ENCODE results near the gene EMC9.

Gene EMC9

DNA sequence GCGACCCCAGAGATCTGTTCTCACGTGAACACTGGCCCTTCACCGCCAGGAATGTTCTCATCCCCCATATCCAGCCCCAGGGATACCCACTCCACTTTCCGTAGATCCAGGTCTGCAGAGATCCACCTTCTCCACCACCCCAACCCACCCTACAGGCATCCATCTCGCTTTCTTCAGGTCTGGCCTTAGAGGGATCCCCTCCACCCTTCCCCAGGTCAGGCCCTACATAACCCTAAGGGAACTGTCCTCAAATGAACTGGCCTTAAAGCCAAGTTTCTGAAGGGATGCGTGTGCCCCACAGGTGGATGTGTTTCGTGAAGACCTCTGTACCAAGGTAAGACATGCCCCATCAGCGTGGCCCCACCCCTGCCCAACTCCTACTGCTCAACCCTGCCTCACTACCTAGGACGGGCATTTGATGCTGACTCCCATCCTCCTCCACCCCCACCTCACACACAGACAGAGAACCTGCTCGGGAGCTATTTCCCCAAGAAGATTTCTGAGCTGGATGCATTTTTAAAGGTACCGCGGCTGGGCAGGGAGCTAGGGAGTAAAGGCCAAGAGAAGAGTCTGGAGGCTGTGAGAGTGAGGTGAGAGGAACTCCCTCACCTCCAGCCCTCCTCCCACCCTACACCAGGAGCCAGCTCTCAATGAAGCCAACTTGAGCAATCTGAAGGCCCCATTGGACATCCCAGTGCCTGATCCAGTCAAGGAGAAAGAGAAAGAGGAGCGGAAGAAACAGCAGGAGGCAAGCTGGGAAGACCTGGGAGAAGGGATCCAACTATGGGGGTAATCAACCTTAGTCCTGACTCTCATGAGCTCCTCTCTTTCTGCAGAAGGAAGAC is 4.5 kb downstream of the EMC9 start:
- DNase-seq (ENCODE audit: low spot score): no peak
- Mint-ChIP-seq H3K27me3 (ENCODE audit: low read depth) (no peaks in the 10 kb centered on the region), H3K27ac (peak overlapping the region; percentile 87), H3K4me3 (peak overlapping the region; percentile 90), H3K36me3 (ENCODE audit: low read depth) (peaks cover 49% of the 10 kb centered on the region), H3K9me3 (no peaks in the 10 kb centered on the region), H3K4me1 (ENCODE audit: low read depth) (peaks cover 48% of the 10 kb centered on the region)

DNA sequence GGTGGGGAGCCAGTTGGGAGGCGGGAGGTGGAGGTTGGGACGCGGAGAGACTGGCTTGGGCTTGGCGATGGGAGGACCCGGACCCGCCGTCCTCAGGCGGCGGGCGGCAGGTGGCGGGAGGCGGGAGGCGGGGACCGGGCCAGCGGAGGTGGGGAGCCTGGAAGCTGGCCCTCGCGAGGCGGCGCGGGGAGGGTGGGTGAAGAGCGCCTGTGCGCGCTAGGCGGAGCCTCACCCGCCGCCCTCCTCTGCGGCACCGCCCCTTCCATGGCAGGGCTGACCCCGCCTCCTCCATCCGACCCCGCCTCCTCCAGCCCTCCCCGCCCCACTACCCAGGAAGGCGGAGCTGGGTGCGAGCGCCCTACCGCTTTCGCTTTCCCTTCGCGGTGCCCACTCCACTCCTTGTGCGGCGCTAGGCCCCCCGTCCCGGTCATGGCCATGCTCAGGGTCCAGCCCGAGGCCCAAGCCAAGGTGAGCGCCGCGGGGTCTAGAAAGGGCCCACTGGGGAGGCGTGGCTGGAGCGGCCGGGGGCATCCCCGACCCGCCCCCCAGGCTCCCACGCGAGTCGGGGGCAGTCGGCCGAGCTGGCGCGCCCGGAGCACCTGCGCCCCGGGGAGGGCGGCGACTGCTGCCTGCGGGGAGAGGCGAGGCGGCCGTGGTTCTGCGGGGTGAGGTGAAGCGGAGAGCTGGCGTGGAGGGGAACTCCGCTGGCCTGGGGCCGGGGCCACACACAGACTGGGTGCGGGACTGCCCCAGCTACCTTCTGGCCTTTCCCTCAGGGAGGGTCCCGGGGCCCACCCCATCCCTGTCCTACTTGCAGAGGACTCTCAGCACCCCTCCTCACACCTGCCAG is 5.3 kb downstream of the EMC9 start, which contains the start of gene PSME1:
PSME1 (plus strand) TSS at position 361 of the 850 bp plus-strand sequence; CDS start at position 430, 69 bp downstream.
- Mint-ChIP-seq H3K36me3 (ENCODE audit: low read depth) (peaks cover 47% of the 10 kb centered on the region), H3K9me3 (no peaks in the 10 kb centered on the region), H3K27ac (peak within 1 kb of the TSS; percentile 87), H3K27me3 (ENCODE audit: low read depth) (no peaks in the 10 kb centered on the region), H3K4me3 (peak within 1 kb of the TSS; percentile 90), H3K4me1 (ENCODE audit: low read depth) (peaks cover 50% of the 10 kb centered on the region)
- DNase-seq (ENCODE audit: low spot score): peak; percentile 90

DNA sequence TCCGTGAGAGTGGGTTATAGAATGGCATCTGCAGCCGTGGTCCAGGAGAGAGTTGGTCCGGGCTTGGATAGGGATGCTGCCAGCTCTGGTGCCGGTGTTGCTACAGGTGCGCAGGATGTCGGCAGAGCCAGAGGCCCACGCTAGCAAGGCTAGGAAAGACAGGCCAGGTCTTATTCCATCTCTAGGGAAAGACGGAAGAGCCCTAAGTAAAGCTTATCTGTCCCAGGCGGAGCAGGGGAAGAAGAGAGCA is 5.9 kb downstream of the EMC9 start:
- peaks cover 41% of the 10 kb centered on the region for H3K36me3 Mint-ChIP-seq (ENCODE audit: low read depth)
- no peaks in the 10 kb centered on the region for H3K9me3 Mint-ChIP-seq
- peak overlapping the region; percentile 90 for H3K4me3 Mint-ChIP-seq
- H3K4me1 Mint-ChIP-seq (ENCODE audit: low read depth): peaks cover 49% of the 10 kb centered on the region
- no peak for DNase-seq (ENCODE audit: low spot score)
- peak overlapping the region; percentile 82 for H3K27ac Mint-ChIP-seq
- no peaks in the 10 kb centered on the region for H3K27me3 Mint-ChIP-seq (ENCODE audit: low read depth)

DNA sequence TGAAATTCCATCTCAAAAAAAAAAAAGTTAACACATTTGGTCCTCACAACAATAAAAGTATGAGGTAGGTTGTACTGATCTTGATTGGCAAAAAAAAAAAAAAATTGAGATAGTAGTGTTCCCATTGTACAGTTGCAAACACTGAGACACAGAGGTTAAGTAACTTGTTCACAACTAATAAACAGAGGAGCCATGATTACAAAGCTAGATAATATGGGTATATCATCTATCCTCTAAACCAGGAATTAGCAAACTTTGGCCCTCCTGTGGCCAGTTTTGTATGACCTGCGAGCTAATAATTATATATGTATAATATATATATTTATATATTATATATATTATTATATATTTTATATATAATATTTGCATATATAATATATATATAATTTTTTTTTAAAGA is 7.7 kb downstream of the EMC9 start:
- Mint-ChIP-seq H3K4me3 (no peak overlapping the region), H3K36me3 (ENCODE audit: low read depth) (peaks cover 27% of the 10 kb centered on the region), H3K4me1 (ENCODE audit: low read depth) (peaks cover 38% of the 10 kb centered on the region), H3K27me3 (ENCODE audit: low read depth) (no peaks in the 10 kb centered on the region), H3K9me3 (no peaks in the 10 kb centered on the region), H3K27ac (no peak overlapping the region)
- DNase-seq (ENCODE audit: low spot score): no peak

DNA sequence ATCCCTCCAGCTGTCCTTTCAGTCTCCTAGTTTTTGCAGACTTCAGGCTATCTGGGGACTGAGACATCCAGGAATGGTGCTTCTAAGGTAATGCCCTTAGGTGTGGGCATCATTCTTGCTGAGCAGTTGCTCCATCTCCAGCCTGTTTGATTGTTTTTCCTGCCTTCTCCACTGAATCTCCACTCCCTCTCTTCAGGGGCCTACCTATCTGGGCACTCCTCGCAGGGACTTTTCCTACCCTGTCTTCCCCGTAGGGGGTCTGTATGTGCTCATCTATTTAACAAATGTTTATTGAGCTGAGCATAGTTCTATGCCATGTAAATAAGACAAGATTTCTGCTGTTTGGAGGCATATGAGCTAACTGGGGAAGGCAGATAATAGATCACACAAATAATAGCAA is 8.4 kb downstream of the EMC9 start:
- H3K27ac Mint-ChIP-seq: peak overlapping the region; percentile 68
- H3K9me3 Mint-ChIP-seq: no peaks in the 10 kb centered on the region
- DNase-seq (ENCODE audit: low spot score): no peak
- no peaks in the 10 kb centered on the region for H3K27me3 Mint-ChIP-seq (ENCODE audit: low read depth)
- peaks cover 19% of the 10 kb centered on the region for H3K36me3 Mint-ChIP-seq (ENCODE audit: low read depth)
- H3K4me3 Mint-ChIP-seq: no peak overlapping the region
- H3K4me1 Mint-ChIP-seq (ENCODE audit: low read depth): peaks cover 31% of the 10 kb centered on the region

DNA sequence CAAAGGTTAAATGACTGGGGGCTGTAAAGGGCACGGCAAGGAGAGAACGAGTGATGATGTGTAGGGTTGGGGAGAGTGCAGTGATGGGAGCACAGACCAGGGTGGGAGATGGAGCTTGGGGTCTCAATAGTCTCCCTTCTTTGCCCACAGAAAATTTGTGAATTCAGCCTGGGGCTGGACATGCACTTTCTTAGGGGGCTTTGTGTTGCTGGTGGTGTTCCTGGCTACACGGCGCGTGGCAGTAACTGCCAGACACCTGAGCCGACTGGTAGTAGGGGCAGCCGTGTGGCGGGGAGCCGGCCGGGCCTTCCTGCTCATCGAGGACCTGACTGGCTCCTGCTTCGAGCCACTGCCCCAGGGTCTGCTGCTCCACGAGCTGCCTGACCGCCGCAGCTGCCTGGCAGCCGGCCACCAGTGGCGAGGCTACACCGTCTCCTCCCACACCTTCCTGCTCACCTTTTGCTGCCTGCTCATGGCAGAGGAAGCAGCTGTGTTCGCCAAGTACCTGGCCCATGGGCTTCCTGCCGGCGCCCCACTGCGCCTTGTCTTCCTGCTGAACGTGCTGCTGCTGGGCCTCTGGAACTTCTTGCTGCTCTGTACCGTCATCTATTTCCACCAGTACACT is 9.2 kb downstream of the EMC9 start:
- H3K27ac Mint-ChIP-seq: peak overlapping the region; percentile 68
- H3K4me3 Mint-ChIP-seq: peak overlapping the region; percentile 24
- DNase-seq (ENCODE audit: low spot score): no peak
- no peaks in the 10 kb centered on the region for H3K27me3 Mint-ChIP-seq (ENCODE audit: low read depth)
- H3K36me3 Mint-ChIP-seq (ENCODE audit: low read depth): peaks cover 13% of the 10 kb centered on the region
- H3K4me1 Mint-ChIP-seq (ENCODE audit: low read depth): peaks cover 29% of the 10 kb centered on the region
- no peaks in the 10 kb centered on the region for H3K9me3 Mint-ChIP-seq

DNA sequence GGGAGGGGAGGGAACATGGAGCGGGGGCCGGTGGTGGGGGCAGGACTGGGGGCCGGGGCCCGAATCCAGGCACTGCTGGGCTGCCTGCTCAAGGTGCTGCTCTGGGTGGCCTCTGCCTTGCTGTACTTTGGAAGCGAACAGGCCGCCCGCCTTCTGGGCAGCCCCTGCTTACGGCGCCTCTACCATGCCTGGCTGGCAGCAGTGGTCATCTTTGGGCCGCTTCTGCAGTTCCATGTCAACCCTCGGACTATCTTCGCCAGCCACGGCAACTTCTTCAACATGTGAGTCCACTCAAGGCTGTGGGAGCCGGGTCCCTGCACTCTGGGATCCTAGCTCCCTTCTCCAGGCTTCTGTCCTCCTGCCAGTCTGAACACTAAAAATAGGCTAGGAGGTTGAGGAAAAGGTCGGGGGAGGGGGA is 9.8 kb downstream of the EMC9 start:
- H3K9me3 Mint-ChIP-seq: no peaks in the 10 kb centered on the region
- H3K27me3 Mint-ChIP-seq (ENCODE audit: low read depth): no peaks in the 10 kb centered on the region
- no peak overlapping the region for H3K4me3 Mint-ChIP-seq
- H3K36me3 Mint-ChIP-seq (ENCODE audit: low read depth): peaks cover 6% of the 10 kb centered on the region
- H3K27ac Mint-ChIP-seq: no peak overlapping the region
- no peak for DNase-seq (ENCODE audit: low spot score)
- H3K4me1 Mint-ChIP-seq (ENCODE audit: low read depth): peaks cover 22% of the 10 kb centered on the region

DNA sequence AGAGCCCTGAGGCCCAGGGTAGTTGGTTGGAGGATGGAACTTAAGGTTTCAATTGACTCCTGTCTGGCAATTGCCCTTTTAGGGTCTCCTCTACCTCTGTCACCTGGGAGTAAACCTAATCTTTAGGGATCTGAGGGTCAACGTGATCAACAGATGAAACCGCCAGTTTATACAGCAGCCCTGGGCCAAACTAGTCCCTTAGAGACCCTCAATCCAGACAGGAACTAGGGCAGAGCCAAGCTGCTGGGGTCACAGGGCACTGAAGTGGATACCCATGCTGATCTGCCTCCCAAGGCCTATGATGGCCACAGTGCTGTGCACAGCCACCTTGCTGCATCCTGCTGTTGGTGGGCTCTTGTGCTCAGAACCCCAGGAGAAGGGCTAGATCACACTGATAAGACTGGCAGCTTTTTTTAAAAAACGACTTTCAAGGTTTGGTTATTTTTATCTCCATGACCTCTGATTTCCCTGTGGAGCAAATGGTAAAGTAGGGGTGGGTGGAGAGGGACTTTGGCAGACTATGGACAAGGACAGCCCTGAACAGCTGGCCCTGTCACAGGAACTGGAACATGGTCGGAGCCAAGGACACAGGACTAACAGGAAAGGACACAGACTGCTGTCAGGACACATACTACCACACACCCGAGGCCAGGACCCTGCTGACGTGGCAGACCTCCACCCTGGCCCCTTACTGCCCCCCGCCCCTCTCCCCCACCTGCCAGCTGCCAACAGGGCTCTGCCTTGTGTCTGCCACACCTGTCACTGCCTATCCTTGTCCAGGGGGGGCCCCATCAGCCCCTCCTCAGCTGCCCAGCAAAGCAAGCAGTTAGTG is 10.5 kb downstream of the EMC9 start:
- H3K36me3 Mint-ChIP-seq (ENCODE audit: low read depth): peaks cover 5% of the 10 kb centered on the region
- no peak for DNase-seq (ENCODE audit: low spot score)
- H3K4me3 Mint-ChIP-seq: no peak overlapping the region
- H3K27me3 Mint-ChIP-seq (ENCODE audit: low read depth): no peaks in the 10 kb centered on the region
- H3K9me3 Mint-ChIP-seq: no peaks in the 10 kb centered on the region
- H3K27ac Mint-ChIP-seq: no peak overlapping the region
- peaks cover 22% of the 10 kb centered on the region for H3K4me1 Mint-ChIP-seq (ENCODE audit: low read depth)

DNA sequence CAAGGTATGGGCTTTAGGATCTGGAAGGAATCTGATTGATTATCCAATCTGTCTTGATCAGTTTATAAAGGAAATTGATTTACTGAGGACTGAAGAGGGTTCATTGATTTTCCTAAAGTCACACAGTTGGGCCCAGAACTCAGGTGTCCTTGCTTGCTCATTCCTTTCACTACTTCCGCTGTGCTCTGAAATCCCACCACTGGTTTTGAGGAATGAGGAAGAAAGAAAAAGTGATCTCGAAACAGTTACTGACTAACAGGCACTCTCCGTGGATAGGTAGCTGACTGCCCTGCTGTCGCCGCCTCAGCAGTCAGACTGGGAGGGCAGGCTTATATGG is 11.0 kb downstream of the EMC9 start, which contains the start of gene FITM1:
FITM1 (plus strand) TSS at position 280 of the 337 bp plus-strand sequence. CDS start 905 bp downstream, outside the sequence.
- Mint-ChIP-seq H3K36me3 (ENCODE audit: low read depth) (peaks cover 5% of the 10 kb centered on the region), H3K4me1 (ENCODE audit: low read depth) (peaks cover 20% of the 10 kb centered on the region), H3K4me3 (no peak within 1 kb of the TSS), H3K27ac (no peak within 1 kb of the TSS), H3K9me3 (no peaks in the 10 kb centered on the region), H3K27me3 (ENCODE audit: low read depth) (no peaks in the 10 kb centered on the region)
- DNase-seq (ENCODE audit: low spot score): no peak

DNA sequence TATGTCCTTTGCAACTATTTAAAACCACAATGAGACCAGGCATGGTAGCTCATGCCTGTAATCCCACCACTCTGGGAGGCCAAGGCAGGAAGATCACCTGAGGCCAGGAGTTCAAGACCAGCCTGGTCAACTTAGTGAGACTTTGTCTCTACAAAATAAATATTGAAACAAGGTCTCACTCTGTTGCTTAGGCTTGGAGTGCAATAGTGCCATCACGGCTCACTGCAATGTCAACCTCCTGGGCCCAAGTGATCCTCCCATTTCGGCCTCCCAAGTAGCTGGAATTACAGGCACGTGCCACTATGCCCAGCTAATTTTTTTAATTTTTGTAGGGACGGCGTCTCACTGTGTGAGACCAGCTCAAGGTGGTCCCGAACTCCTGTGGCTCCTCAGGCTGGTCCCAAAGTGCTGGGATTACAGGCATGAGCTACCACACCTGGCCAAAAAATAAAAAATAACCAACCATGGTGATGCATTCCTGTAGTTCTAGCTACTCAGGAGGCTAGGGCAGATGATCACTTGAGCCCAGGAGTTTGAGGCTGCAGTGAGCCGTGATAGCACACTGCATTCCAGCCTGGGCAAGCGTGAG is 11.9 kb downstream of the EMC9 start:
- Mint-ChIP-seq H3K9me3 (no peaks in the 10 kb centered on the region), H3K27ac (no peak overlapping the region), H3K27me3 (ENCODE audit: low read depth) (no peaks in the 10 kb centered on the region), H3K4me3 (no peak overlapping the region), H3K36me3 (ENCODE audit: low read depth) (peaks cover 8% of the 10 kb centered on the region), H3K4me1 (ENCODE audit: low read depth) (peaks cover 15% of the 10 kb centered on the region)
- DNase-seq (ENCODE audit: low spot score): no peak

DNA sequence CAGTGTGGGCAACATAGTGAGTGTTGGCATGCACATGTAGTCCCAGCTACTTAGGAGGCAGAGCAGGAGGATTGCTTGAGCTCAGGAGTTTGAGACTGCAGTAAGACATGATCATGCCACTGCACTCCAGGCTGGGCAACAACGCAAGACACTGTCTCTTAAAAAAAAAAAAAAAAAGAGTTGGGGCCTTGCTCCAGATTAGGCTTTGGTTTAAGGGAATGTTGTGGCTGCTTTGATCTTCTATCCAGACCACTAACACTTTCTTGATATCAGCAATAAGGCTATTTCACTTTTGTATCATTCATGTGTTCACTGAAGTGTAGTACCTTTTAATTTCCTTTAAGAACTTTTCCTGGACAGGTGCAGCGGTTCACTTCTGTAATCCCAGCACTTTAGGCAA is 13.7 kb downstream of the EMC9 start:
- Mint-ChIP-seq H3K4me3 (no peak overlapping the region), H3K27me3 (ENCODE audit: low read depth) (no peaks in the 10 kb centered on the region), H3K36me3 (ENCODE audit: low read depth) (peaks cover 19% of the 10 kb centered on the region), H3K27ac (no peak overlapping the region), H3K4me1 (ENCODE audit: low read depth) (peaks cover 11% of the 10 kb centered on the region), H3K9me3 (no peaks in the 10 kb centered on the region)
- DNase-seq (ENCODE audit: low spot score): no peak

DNA sequence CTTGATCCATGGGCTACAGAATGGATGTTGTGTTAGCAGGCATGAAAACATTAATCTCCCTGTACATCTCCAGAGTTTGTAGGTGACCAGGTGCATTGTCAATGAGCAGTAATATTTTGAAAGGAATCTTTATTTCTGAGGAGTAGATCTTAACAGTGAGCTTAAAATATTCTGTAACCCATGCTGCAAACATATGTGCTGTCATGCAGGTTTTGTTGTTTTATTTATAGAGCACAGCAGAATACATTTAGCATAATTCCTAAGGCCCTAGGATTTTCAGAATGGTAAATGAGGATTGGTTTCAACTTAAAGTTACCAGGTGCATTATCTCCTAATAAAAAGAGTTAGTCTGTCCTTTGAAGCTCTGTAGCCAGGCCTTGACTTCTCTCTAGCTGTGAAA is 14.5 kb downstream of the EMC9 start:
- Mint-ChIP-seq H3K9me3 (no peaks in the 10 kb centered on the region), H3K4me1 (ENCODE audit: low read depth) (peaks cover 5% of the 10 kb centered on the region), H3K27ac (no peak overlapping the region), H3K4me3 (no peak overlapping the region), H3K27me3 (ENCODE audit: low read depth) (no peaks in the 10 kb centered on the region), H3K36me3 (ENCODE audit: low read depth) (peaks cover 18% of the 10 kb centered on the region)
- DNase-seq (ENCODE audit: low spot score): no peak
